Measurements from ENCODE around the gene HEXIM1. TPM values are rescaled to one million over a fixed set of nuclear protein-coding genes. Genes with fewer than 3 reads are reported as not detected.

HEXIM1 gene
- total and polyA plus RNA-seq, 10 donors = 12.9 to 43.1 (median 26.7) TPM

GRCh38 chr17:45111850-45112249 lies 36.4 kb upstream of the HEXIM1 start:
- H3K9me3 ChIP-seq = no peaks in the 10 kb centered on the region
- TF ChIP-seq POLR2AphosphoS5 (IDR thresholded peaks at IDR 0.05) (no peak), POLR2A (IDR thresholded peaks at IDR 0.05) (no peak)
- TF ChIP-seq, protein P1, sequence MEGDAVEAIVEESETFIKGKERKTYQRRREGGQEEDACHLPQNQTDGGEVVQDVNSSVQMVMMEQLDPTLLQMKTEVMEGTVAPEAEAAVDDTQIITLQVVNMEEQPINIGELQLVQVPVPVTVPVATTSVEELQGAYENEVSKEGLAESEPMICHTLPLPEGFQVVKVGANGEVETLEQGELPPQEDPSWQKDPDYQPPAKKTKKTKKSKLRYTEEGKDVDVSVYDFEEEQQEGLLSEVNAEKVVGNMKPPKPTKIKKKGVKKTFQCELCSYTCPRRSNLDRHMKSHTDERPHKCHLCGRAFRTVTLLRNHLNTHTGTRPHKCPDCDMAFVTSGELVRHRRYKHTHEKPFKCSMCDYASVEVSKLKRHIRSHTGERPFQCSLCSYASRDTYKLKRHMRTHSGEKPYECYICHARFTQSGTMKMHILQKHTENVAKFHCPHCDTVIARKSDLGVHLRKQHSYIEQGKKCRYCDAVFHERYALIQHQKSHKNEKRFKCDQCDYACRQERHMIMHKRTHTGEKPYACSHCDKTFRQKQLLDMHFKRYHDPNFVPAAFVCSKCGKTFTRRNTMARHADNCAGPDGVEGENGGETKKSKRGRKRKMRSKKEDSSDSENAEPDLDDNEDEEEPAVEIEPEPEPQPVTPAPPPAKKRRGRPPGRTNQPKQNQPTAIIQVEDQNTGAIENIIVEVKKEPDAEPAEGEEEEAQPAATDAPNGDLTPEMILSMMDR (IDR thresholded peaks at IDR 0.05 in 8 of 11, conservative IDR thresholded peaks at IDR 0.05 in 3 of 11) = no peak
- H3K36me3 ChIP-seq = peaks cover 0 to 29% (median 18%) of the 10 kb centered on the region in 6 donors
- no peak for DNase-seq
- H3K27ac ChIP-seq = peak overlapping the region in 3 of 8 donors; percentile 48 to 67 (median 62)
- H3K4me3 ChIP-seq = no peak overlapping the region
- whole genome bisulfite sequencing, 5 donors = 59 to 85% (median 73%) methylated on average over 11 of the region's 11 CpGs
- intact Hi-C loops (cut with DNase I; ENCODE audit: low total_unique reads) = no loop called here
- H3K4me1 ChIP-seq = peaks cover 5 to 31% (median 15%) of the 10 kb centered on the region in 6 donors
- H3K27me3 ChIP-seq (replicated peaks in 1 of 7) = no peaks in the 10 kb centered on the region

DNA sequence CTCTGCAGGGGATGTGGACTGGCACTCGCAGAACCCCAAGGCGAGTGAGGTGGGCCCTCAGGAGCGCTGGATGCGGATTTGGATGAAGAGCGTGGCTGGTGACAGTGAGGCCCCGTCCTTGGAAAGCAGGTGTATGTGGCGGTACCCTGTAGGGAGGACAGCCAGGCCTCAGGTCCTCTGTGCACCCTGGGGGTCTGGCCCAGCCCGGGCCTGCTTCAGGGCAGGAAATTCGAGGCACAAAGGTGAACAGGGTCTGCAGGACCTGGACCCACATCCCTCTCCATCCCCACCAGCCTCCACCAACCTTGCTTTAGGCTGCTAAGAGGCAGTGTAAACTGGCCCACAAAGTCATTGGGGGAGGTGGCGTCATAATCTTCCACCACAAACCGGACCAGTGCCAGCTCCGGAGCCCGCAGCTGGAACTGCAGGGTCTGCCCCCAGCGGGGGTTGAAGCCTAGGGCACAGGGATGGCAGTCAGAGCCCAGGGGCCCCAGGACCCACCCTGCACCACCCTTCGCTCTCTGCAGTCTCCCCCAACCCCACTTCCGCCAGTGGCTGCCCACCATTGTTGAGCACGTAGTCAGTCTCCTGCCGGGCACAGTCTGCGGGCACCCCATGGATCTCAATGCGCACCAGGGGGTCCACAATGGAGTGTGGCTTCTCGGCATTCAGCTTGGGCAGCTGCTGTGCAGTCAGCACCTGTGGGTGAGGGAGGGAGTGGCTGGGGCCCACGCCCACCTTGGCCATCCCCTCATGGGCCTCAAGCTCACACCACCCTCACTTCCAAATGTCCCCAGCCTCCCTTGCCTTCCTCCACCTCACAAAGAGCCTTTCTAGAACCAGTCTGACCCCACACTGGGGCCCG lies 35.5 kb upstream of the HEXIM1 start:
- WGBS, 5 donors = 92 to 97% (median 94%) methylated on average over 20 to 23 of the region's 23 CpGs
- H3K4me3 ChIP-seq = no peak overlapping the region
- H3K9me3 ChIP-seq = no peaks in the 10 kb centered on the region
- H3K27me3 ChIP-seq (replicated peaks in 1 of 7) = no peaks in the 10 kb centered on the region
- TF ChIP-seq POLR2AphosphoS5 (IDR thresholded peaks at IDR 0.05) = peak in 1 of 3 donors; percentile 10
- TF ChIP-seq, protein P1 (IDR thresholded peaks at IDR 0.05 in 8 of 11, conservative IDR thresholded peaks at IDR 0.05 in 3 of 11) = no peak
- H3K36me3 ChIP-seq = peaks cover 0 to 20% (median 9%) of the 10 kb centered on the region in 6 donors
- intact Hi-C loops (cut with DNase I; ENCODE audit: low total_unique reads) = no loop called here
- no peak for DNase-seq
- H3K27ac ChIP-seq = no peak overlapping the region
- H3K4me1 ChIP-seq = peaks cover 5 to 31% (median 15%) of the 10 kb centered on the region in 6 donors

GRCh38 chr17:45113424-45113754 lies 34.9 kb upstream of the HEXIM1 start:
- H3K4me1 ChIP-seq = peaks cover 5 to 31% (median 15%) of the 10 kb centered on the region in 6 donors
- WGBS, 5 donors = 80 to 98% (median 88%) methylated on average over 1 to 9 of the region's 9 CpGs; no CpG with 5 or more reads in 1 of the 5 donors
- H3K4me3 ChIP-seq = no peak overlapping the region
- no peak for DNase-seq
- peaks cover 0 to 16% (median 3%) of the 10 kb centered on the region in 6 donors for H3K36me3 ChIP-seq
- no peaks in the 10 kb centered on the region for H3K9me3 ChIP-seq
- H3K27me3 ChIP-seq (replicated peaks in 1 of 7) = no peaks in the 10 kb centered on the region
- TF ChIP-seq POLR2AphosphoS5 (IDR thresholded peaks at IDR 0.05) (no peak), POLR2A (IDR thresholded peaks at IDR 0.05) (no peak)
- TF ChIP-seq, protein P1 (IDR thresholded peaks at IDR 0.05 in 8 of 11, conservative IDR thresholded peaks at IDR 0.05 in 3 of 11) = no peak
- intact Hi-C loops (cut with DNase I; ENCODE audit: low total_unique reads) = no loop called here
- no peak overlapping the region for H3K27ac ChIP-seq
